ENCODE data around the gene PTH.

GRCh38 chr11:13462311-13462900, 33.4 kb downstream of the PTH start:
- no peak; the same call in 1 of the 2 replicates for TF ChIP-seq CTCF (conservative IDR thresholded peaks at IDR 0.05; ENCODE audit: low read depth, low read length)
- no peak for TF ChIP-seq EZH2 (IDR thresholded peaks at IDR 0.05; ENCODE audit: low read length, unreplicated experiment)
- no peak for TF ChIP-seq EZH2phosphoT487 (IDR thresholded peaks at IDR 0.05; ENCODE audit: borderline replicate concordance, low read length)

Data from PC-3 (cell line).